Measurements from ENCODE around the gene MIER2.
"Not testable (repeated sequence)": the region's sequence is repeated elsewhere in the genome, so short reads cannot be mapped to it uniquely, and the experiment has no call there.

The MIER2 gene

DNA sequence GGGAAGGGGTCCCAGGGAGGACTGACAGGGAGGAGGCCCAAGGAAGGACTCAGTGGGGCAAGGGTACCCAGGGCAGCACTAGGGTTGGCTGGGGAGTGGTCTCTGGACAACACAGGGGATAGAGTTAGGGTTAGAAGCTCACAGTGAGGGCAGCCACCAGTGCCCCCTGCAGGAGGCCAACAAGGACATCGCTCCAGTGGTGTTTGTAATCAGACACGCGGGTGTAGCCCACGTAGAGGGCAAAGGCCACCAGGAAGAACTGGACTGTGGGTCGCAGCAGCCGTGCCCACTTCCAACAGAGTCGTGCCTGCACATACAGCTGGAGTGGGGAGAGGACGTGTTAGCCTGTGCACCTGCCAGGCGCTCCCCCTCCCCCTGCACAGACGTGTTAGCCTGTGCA, 62.6 kb downstream of the MIER2 start:
- no peak for DNase-seq (ENCODE audit: low spot score)

DNA sequence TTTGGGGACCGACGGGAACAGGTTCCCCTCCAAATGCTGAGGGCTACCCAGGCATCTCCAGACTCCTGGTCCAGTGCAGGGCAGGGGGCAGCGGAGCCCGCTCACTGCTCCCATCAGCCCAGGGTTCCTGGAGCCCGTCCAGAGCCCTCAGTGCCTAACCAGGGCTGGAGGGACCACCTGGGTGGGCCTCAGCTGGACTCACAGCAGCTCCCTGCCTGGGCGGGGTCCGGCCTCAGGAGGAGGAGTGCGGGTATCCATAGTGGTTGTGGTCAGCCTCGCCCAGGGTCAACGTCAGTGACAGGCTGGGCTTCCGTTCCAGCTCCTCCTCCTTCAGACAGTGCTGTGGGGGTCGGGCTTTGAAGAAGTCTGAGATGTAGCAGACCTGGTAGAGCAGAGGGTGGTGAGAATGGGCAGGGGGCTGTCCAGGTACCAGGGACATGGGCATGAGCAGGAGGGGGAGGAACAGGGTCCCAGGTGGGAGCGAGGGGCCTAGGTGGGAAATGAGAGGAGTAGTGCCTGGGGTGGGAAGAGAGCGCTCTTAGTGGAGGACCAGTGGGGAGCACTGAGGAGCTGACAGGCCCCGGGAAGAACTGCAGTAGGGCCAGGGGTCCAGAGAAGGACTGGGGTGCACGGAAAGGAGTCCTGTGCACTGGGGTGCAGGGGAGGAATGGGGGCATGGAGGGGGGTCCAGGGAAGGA, 63.3 kb downstream of the MIER2 start:
- DNase-seq (ENCODE audit: low spot score): no peak

DNA sequence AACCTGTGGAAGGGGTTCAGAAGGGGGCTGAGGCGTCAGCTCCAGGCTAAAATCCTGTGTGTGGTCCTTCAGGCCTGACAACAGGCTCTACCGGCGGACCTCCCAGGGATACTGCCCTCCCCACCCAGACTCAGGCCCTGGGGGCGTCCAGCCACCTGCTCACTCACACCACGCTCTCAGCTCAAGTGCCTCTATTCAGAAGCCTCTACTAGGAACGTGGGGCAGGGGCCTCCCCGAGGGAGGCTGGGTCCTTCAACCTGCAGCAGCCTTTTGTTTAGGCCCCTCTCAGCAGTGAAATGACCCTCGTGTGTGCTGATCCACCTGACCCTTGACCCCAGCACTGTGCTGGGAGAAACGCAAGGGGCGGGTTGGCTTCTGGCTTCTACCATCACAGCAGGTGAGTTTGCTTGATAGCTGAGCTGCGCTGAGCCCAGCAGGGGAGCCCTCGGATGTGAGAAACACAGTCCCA, 64.0 kb downstream of the MIER2 start:
- DNase-seq (ENCODE audit: low spot score): no peak

DNA sequence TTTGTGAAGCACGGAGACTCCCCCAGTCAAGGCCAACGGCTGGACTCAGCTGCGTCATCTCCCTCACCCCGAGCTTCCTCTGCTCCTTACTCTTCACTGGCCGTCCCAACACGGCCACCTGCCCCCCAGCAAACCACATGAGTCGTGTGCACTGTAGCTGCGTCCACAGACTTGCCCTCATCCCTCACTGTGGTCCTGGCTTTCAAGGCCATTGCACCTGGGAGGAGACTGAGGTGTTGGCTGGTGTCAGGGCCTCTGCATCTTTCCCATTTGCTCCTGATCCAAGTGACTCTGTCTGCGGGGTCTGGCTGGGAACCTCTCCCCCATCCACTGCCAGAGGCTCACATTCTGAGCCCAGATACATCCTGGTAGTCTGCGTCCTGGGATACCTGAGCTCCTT, 64.9 kb downstream of the MIER2 start:
- no peak for DNase-seq (ENCODE audit: low spot score)

DNA sequence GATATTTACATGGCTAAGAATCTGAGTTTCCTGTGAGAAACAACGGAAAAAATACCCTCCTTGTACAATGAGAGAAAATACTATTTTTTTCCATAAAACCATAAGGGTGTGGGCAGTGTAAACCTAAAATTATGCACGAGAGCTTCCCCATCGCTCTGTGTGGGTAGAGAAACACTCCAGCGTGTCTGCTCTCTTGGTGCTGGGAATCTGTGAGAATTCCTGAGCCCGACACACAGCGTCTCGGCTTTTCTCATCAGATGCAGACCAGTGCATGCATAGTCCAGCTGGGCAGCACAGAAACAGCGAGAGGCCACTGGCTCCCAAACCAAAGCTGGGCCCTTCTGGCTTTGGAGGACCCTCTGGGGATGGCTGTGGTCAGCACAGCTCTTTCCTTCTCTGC, 65.4 kb downstream of the MIER2 start:
- no peak for DNase-seq (ENCODE audit: low spot score)

DNA sequence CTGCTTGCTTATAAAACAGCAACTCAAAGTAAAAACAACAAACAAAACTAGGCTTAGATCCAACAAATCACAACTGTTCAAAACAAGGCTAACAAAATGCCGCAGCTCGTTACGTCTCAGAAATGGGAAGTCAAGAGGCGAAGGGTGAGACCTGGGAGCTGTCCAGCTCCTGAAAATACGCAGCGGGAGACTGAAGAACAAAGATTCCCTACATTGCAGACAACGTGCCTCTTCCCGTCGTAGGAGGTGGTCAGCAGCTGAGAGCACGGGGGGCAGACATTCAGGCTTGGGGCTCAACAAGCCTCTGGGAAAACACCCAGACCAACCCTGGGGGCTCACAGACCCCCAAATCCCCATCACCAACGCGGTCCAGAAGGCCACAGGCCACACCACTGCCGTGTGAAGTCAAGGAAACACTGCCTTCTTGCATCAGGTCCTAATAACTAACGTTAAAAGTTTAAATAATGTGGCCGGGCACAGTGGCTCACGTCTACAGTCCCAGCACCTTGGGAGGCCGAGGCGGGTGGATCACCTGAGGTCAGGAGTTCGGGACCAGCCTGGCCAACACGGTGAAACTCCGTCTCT, 66.9 kb downstream of the MIER2 start:
- DNase-seq (ENCODE audit: low spot score): no peak

DNA sequence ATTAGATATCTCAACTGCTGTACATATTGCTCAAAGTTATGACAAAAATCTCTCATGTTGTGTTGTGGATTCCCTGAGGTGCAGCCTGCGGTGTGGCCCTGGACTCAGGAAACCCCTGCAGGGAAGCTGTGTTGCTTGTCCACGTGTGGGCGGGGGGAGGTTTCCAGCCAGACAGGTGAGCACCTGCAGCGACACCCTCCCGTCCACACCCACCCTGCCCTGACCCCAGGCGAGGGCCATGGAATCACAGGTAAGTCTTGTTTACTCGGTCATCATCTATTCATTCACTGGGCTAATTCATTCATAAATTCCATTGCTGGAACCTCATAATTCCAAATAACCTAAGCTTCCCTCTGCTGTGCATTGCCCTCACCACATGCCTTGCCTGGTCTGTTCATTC, 67.5 kb downstream of the MIER2 start:
- DNase-seq (ENCODE audit: low spot score): no peak

DNA sequence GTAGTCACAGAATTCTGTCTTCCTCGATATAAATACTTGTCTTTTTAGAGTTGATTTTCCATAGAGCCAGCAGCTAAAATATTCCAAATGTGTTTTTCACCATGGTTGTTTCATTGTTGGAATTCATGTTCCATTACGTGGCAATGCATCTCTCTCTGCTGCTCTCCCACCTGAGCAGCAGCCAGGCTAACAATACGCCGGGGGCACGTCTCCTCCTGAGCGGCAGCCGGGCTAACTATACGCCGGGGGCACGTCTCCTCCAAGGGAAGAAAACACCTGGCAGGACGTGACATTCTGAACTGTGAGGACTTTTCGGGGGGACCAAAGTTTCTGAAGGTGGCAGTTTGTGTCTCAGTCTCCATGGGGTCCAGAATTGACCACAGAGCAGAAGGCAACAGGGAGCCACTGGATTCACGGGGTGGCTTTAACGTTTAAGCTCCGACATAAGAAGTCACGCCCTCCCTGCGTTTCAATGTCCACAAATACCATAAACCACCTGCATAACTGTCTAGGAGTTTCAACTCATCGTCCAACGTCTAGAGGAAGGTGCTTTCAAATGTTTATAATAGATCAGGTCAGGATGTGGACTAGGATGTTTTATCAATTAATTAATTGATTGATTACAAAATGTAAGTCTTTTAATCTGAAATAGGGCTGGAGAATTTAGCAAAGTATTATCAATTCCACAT, 68.5 kb downstream of the MIER2 start:
- DNase-seq (ENCODE audit: low spot score): no peak

DNA sequence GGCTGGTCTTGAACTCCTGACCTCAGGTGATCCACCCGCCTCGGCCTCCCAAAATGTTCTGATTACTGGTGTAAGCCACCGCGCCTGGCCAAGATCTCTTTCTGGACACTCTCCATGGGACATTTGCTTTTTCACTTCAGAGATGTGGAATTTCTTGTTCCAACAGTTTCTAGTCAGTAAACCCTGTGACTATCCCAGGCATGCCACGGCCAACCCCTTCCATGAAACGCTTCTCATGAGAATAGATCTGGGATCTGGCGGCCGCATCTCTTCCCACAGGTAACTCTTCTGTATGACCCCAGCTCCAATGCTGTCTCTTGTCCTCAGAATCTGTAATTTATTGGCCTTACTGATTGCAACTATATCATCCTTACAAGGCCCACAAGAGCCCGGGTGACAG, 69.6 kb downstream of the MIER2 start:
- DNase-seq (ENCODE audit: low spot score): no peak

DNA sequence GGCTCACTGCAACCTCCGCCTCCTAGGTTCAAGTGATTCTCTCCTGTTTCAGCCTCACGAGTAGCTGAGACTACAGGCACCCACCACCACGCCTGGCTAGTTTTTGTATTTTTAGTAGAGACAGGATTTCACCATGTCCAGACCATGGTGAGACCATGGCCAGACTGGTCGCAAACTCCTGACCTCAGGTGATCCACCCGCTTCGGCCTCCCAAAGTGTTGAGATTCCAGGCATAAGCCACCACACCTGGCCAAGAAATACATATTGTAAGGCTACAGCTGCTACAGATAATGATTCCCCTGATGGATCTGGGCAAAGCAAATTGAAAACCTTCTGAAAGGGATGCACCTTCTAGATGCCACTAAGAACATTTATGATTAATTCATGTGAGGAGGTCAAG, 71.2 kb downstream of the MIER2 start:
- no peak for DNase-seq (ENCODE audit: low spot score)

DNA sequence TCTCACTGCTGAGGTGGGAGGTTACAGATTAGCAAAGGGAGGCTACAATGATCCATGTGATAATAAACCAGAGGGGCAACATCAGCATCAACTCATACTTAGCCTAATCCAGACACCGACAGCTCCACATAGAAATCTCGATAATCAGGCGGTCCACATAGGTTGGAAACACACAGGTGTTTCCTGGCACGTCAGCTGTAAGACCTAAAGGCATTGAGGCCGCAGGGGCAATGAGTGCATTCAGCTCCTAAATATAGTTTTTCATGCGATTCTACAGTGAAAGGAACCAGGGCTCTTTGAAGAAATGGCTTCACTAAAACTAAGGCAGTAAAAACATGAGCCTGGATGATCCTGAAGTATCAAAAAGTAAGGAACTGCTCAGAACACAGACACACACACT, 72.7 kb downstream of the MIER2 start:
- no peak for DNase-seq (ENCODE audit: low spot score)

DNA sequence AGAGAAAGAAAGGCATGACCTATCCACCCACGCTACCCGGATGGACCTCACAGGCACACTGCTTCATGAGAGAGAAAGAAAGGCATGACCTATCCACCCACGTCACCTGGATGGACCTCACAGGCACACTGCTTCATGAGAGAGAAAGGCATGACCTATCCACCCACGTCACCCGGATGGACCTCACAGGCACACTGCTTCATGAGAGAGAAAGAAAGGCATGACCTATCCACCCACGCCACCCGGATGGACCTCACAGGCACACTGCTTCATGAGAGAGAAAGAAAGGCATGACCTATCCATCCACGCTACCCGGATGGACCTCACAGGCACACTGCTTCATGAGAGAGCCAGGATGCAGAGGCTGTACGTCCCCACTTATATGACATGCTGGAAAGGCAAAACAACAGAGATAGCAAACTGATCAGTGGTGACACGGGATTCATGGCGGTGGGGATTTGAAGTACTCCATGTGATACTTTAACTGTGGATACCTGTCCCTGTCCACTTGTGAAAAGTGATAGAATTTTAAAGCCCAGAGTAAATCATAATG, 73.8 kb downstream of the MIER2 start:
- not testable (repeated sequence) for DNase-seq (ENCODE audit: low spot score)

DNA sequence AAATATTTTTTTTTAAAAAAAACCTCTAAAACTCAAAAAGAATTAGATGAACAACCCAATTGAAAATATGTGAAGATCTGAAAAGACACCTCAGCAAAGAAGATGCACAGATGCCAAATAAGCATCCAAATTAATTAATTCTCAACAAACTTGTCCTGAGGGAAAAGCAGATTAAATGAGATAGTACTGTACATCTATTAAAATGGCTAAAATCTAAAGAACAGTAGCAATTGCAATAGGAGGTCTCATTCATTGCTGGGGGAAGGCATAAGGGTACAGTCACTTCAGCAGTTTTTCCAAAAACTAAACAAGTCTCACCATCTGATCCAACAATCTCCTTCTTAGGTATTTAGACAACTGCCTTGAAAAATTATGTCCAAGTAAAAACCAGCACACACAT, 75.4 kb downstream of the MIER2 start:
- DNase-seq (ENCODE audit: low spot score): no peak

DNA sequence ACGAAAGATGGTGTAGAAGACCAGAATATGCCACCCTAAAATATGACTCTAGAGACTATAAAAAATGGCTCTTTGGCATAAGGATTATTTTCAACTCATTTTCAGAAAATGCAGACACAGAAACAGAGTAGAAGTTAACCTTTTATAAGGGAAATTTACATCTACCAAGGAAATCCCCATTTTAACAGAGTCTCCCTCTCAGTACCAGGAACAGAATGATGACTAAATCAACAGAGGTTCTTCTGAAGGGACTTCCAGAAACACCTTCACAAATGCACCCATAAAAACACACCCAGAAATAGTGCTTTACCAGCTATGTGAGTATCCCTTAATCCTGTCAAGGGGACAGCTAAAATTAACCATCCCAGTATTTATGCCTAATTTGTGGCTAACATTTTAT, 82.5 kb downstream of the MIER2 start:
- no peak for DNase-seq (ENCODE audit: low spot score)

DNA sequence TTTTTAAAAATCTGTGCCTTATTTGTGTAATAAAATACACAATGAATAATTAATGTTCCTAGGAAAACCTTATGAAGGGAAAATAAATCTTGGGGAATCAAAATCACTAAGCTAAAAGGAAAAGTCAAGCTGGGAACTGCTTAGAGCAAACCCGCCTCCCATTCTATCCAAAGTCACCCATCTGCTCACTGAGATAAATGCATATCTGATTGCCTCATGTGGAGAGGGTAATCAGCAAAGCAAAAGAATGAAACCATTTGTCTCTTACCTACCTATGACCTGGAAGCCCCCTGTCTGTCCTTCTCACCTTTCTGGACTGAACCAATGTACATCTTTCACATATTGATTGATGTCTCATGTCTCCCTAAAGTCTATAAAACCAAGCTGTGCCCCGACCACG, 87.8 kb downstream of the MIER2 start:
- not testable (repeated sequence) for DNase-seq (ENCODE audit: low spot score)
